ENCODE results near the gene DVL1. TPM values are rescaled to one million over a fixed set of nuclear protein-coding genes. Genes with fewer than 3 reads are reported as not detected.

DVL1 gene
- 58.9 and 70.1 TPM in 2 replicates for total RNA-seq (2013; cell fraction: nucleolus; rRNA removed)
- total RNA-seq (2014; rRNA removed) (23.5 and 31.1 TPM in 2 replicates), total RNA-seq (2014; rRNA removed; fragmentation: Illumina TruSeq; extraction: Trizol) (6.1 and 7.5 TPM in 2 replicates), total RNA-seq (2021) (29.8 and 30.8 TPM in 2 replicates), polyA plus RNA-seq (2011; rRNA removed) (3.6 and 7.3 TPM in 2 replicates), polyA plus RNA-seq (2014; fragmentation: Illumina TruSeq; extraction: Trizol) (0.48 and 1.6 TPM in 2 replicates), polyA plus RNA-seq (2014; fragmentation: Nextera tagmentation; extraction: Ambion mirVana) (under 1 TPM; 0.10 to 0.53 TPM), polyA plus RNA-seq (2014; rRNA removed) (29.6 and 35.6 TPM in 2 replicates), polyA plus RNA-seq (2016; fragmentation: Nextera tagmentation; extraction: Ambion mirVana) (1 to 10 TPM; 1.3 to 1.9 TPM), polyA minus RNA-seq (2011; rRNA and poly(A)+ RNA removed) (7.3 and 12.8 TPM in 2 replicates), Bru-seq, nascent RNA (percentile 54 among the genes with signal in this experiment), BruChase-seq, experiment 1, labeled RNA remaining after a 6-hour chase (percentile 62 among the genes with signal in this experiment), BruChase-seq, experiment 2, labeled RNA remaining after a 2-hour chase (percentile 56 among the genes with signal in this experiment)
- 3.9 TPM for polyA plus RNA-seq (2011; ENCODE audit: low read depth)
- 9.5 and 17.3 TPM in 2 replicates for polyA plus RNA-seq (2011; cell fraction: cytosol; rRNA removed)
- 104 and 127 TPM in 2 replicates for polyA plus RNA-seq (2011; cell fraction: nucleus; rRNA removed)
- polyA plus RNA-seq (2012), result 16.5 and 17.7 TPM in 2 replicates
- 10.6 and 10.9 TPM in 2 replicates for polyA minus RNA-seq (2011; cell fraction: cytosol; rRNA and poly(A)+ RNA removed)
- 20.3 and 28.3 TPM in 2 replicates for polyA minus RNA-seq (2011; cell fraction: nucleus; rRNA and poly(A)+ RNA removed)
- long read RNA-seq, experiment 1, partial matches to known transcripts, result 1 of 1 reads
- long read RNA-seq, experiment 1, other reads (novel, unspliced or antisense), result 0 of 1 reads
- long read RNA-seq, experiment 2, result 0 reads

GRCh38 chr1:1349256-1350012, at the start of gene DVL1:
DVL1 (minus strand) TSS chr1:1349418; CDS start chr1:1349065, 353 bp downstream.
- Histone ChIP-seq H3K9ac (ENCODE audit: control insufficient read depth, insufficient read depth, low read length) (peak within 1 kb of the TSS; percentile 81), H3K27me3 (replicated peaks in 1 of 2; ENCODE audit: control insufficient read depth in 2 of 2, insufficient read depth in 2 of 2, low read length in 1 of 2) (peaks cover 0 to 2% of the 10 kb centered on the region in 2 experiments; a peak in 2 of 4 replicates), H3K4me3 (peak within 1 kb of the TSS; percentile 83), H2AFZ (ENCODE audit: control insufficient read depth, low read depth, low read length) (peak within 1 kb of the TSS; percentile 86), H3K4me1 (ENCODE audit: control insufficient read depth, insufficient read depth, low read length) (peaks cover 6% of the 10 kb centered on the region; the same call in 1 of the 2 replicates), H3K27ac (ENCODE audit: control insufficient read depth, insufficient read depth) (peak within 1 kb of the TSS; percentile 80), H3K9me3 (replicated peaks; ENCODE audit: control insufficient read depth, insufficient read depth, low read length) (no peaks in the 10 kb centered on the region), H3K4me2 (ENCODE audit: control insufficient read depth, insufficient read depth) (peak within 1 kb of the TSS; percentile 83), H4K20me1 (ENCODE audit: control insufficient read depth, insufficient read depth) (no peaks in the 10 kb centered on the region), H3K36me3 (ENCODE audit: control insufficient read depth in 2 of 2, insufficient read depth in 2 of 2, low read length in 1 of 2) (no peaks in the 10 kb centered on the region), H3K79me2 (ENCODE audit: control insufficient read depth, insufficient read depth, low read length) (peaks cover 2% of the 10 kb centered on the region)
- 0% methylated on average over 52 of the region's 122 CpGs for WGBS (ENCODE audit: insufficient coverage, insufficient replicate concordance, low lambda C conversion rate, missing lambda C conversion rate)
- peak; percentile 58 for ATAC-seq
- BruUV-seq (replicated peaks), result no TSS peak
- POLR2A ChIA-PET, result no interaction called here
- SMC1A ChIA-PET (ENCODE audit: uncharacterized antibody, unreplicated experiment), result no interaction called here
- RAD21 ChIA-PET (ENCODE audit: unreplicated experiment), result no interaction called here
- in situ Hi-C loops (cut with MboI) (no loop called here), intact Hi-C loops (cut with micrococcal nuclease; ENCODE audit: unreplicated experiment) (loop anchor here (2.0 kb wide), 1 partner anchor 49 kb away; the partner anchor contains the start of gene CCNL2)
- DNase-seq (ENCODE audit: low read depth, low spot score), result no peak
- FAIRE-seq, result no peak
- CTCF ChIA-PET, result interaction anchor here (1.1 to 2.1 kb wide), 2 partner anchors 22 to 155 kb away, joined by 3 to 12 read pairs; no protein-coding TSS in a partner anchor
- TF ChIP-seq DPF2 (IDR thresholded peaks at IDR 0.05), result peak; percentile 92
- 0 out of 2 replicates have a peak, but pooled peaks have one; percentile 62 for TF ChIP-seq ZSCAN29 (IDR thresholded peaks at IDR 0.05)
- TF ChIP-seq CBFB (IDR thresholded peaks at IDR 0.05; ENCODE audit: low read depth), result no peak
- TF ChIP-seq ZNF622 (IDR thresholded peaks at IDR 0.05), result no peak
- TF ChIP-seq BACH1 (IDR thresholded peaks at IDR 0.05; ENCODE audit: borderline replicate concordance), result peak; percentile 88
- TF ChIP-seq ZNF217 (IDR thresholded peaks at IDR 0.05), result peak; percentile 83
- peak; percentile 34 to 60 (median 44) for TF ChIP-seq CTCF (IDR thresholded peaks at IDR 0.05 in 2 of 3, conservative IDR thresholded peaks at IDR 0.05 in 1 of 3; ENCODE audit: control insufficient read depth in 2 of 3, extremely low read depth in 1 of 3, insufficient read depth in 1 of 3, low read depth in 3 of 3, low read length in 3 of 3)
- TF ChIP-seq NR2C2 (IDR thresholded peaks at IDR 0.05; ENCODE audit: borderline replicate concordance, control insufficient read depth, insufficient read length, low read depth), result no peak
- no peak for TF ChIP-seq SUPT20H (IDR thresholded peaks at IDR 0.05; ENCODE audit: borderline replicate concordance, control insufficient read depth, low read depth, low read length)
- TF ChIP-seq IRF4 (IDR thresholded peaks at IDR 0.05; ENCODE audit: low read depth, low read length), result no peak
- peak; percentile 83 for TF ChIP-seq NKRF (conservative IDR thresholded peaks at IDR 0.05)
- peak; percentile 99 for TF ChIP-seq GATAD2B (conservative IDR thresholded peaks at IDR 0.05; ENCODE audit: low read depth)
- peak; percentile 98 for TF ChIP-seq LARP7 (IDR thresholded peaks at IDR 0.05)
- no peak for TF ChIP-seq NFIC (IDR thresholded peaks at IDR 0.05; ENCODE audit: low read depth, low read length)
- TF ChIP-seq MEF2B (IDR thresholded peaks at IDR 0.05; ENCODE audit: partially characterized antibody, poor library complexity, severe bottlenecking), result peak; percentile 33
- peak; percentile 35; the same call in 1 of the 2 replicates for TF ChIP-seq NR2C1 (IDR thresholded peaks at IDR 0.05)
- peak; percentile 57 for TF ChIP-seq RAD21 (IDR thresholded peaks at IDR 0.05; ENCODE audit: insufficient read depth, low read depth, low read length)
